GM12872 (cell line): Measurements from ENCODE around the gene SLC9A7.

Source experiments
- CTCF ChIP-seq: IDR thresholded peaks from 3 replicates; pipeline ENCODE4 v1.5.1; 2011; ENCODE audit warnings: low read depth, mild to moderate bottlenecking, low read length, moderate library complexity; ENCODE audit not compliant: insufficient read depth

Gene SLC9A7

GRCh38 chrX:46627711-46628419 is 131.1 kb downstream of the SLC9A7 start:
- TF ChIP-seq CTCF = no peak

GRCh38 chrX:46627062-46627461 is 131.9 kb downstream of the SLC9A7 start:
- TF ChIP-seq CTCF = no peak

- no peak for TF ChIP-seq CTCF
Measured at GRCh38 chrX:46626566-46626965, 132.4 kb downstream of the SLC9A7 start.

GRCh38 chrX:46624090-46624786 is 134.7 kb downstream of the SLC9A7 start:
- no peak for TF ChIP-seq CTCF

- TF ChIP-seq CTCF = no peak
Measured at GRCh38 chrX:46621572-46621971, 137.3 kb downstream of the SLC9A7 start.

GRCh38 chrX:46620505-46620904 is 138.4 kb downstream of the SLC9A7 start:
- TF ChIP-seq CTCF = no peak

- no peak for TF ChIP-seq CTCF
Measured at GRCh38 chrX:46618947-46619346, 140.0 kb downstream of the SLC9A7 start.
